Measurements from ENCODE around the gene NPFF.

Gene NPFF

DNA sequence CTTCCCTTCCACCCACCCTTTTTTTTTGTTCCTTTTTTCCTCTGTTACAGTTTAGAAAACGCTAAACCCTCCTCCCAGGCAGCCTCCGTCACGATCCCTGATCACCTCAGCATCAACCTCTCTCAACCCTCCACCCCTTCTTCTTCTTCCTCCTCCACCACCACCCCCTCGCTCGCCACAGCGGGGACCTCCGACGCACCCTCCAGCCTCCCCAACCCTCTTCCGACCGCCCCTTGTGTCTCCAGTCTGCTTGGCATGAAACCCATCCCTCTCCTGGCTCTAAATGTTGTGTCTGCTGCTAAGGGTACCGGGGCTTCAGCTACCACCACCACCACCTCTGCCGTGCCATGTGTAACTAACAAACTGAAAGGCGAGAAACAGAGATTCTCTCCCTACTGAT, 32.5 kb downstream of the NPFF start:
- no peak for DNase-seq (ENCODE audit: low spot score)

- no peak for DNase-seq (ENCODE audit: low spot score)
Measured at GRCh38 chr12:53474077-53474476, 33.2 kb downstream of the NPFF start.

DNA sequence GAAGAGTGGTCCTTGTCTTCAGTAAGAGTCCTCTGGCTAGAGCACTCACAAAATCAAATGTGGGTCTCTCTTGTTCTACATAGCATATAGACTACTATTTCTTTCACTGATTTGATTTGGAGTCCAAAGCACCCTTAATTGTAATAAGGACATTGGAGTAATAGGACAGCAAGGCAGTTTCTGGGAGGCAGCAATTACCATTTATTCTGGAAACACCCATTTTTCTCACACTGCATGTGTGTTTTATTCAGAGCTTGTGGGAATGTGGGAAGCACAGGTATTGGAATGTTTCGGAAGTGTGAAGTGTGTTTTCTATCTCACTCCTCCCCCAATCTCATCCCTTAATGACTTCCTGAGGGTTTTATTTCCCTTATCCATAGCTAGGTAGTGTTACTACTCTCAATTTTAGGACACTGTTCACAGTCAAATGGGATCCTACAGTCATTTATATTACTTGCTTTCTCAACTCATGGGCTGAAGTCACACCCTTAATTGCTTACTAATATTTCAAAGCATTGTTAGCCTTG, 35.2 kb downstream of the NPFF start:
- DNase-seq (ENCODE audit: low spot score) = no peak

- no peak for DNase-seq (ENCODE audit: low spot score)
Measured at GRCh38 chr12:53468282-53468681, 39.0 kb downstream of the NPFF start.

- DNase-seq (ENCODE audit: low spot score) = no peak
Measured at GRCh38 chr12:53467880-53468279, 39.4 kb downstream of the NPFF start.

- DNase-seq (ENCODE audit: low spot score) = no peak
Measured at GRCh38 chr12:53467082-53467481, 40.2 kb downstream of the NPFF start.

GRCh38 chr12:53466640-53467039, 40.6 kb downstream of the NPFF start:
- no peak for DNase-seq (ENCODE audit: low spot score)

DNA sequence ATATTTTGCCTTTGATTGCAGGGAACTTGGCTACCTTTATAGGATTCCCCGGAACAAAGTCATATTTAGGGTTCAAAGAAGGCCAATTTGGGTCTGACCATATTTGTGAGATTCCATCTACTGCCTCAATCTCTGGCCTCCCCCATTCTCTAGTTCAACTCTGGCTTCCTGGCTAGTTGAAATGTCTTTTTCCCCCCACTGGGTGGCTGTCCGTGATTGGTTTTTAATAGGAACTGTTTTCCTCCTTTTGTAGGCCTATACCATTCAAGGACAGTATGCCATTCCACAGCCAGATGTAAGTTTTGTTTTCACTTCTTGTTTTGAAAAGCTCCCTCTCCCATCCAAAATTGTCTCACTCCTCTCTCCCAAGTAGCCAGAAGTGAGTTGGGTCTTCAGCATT, 41.6 kb downstream of the NPFF start:
- DNase-seq (ENCODE audit: low spot score) = no peak

- no peak for DNase-seq (ENCODE audit: low spot score)
Measured at GRCh38 chr12:53464685-53465418, 42.4 kb downstream of the NPFF start.

DNA sequence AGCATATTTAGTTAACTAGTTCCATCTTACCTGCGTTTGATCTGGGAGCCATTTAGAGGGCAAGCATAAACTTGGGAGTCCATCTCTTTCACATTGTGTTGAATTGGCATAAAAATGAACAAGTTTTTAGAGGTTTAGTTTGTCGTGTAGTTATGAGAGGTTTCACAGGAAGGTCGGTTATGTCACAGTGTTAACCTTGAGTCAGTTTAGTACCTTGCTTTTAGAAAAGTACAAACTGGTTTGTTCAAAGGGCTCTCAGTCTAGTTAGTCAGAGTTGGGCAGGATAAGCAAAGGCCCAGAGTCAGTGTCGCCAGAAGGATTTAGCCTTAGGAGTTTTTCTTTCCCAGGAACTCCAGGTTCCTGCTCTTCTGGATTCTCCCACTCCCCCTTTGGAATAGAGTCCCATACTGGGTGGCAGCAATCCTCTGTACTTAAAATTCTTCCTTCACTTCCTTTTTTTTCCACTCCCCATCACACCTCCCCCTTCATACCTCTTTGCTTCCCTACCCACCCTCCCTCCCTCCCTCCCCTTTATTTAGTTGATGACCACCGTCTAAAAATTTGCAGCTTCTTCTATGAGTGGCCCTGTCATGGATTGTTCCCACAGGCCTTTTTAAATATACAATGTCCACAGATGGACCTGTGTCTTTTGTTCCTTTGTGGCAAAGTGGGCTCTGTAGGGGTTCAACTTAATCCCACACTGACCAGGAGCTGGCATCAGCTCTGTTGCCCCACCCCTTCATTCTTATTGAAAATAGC, 43.3 kb downstream of the NPFF start:
- no peak for DNase-seq (ENCODE audit: low spot score)

DNA sequence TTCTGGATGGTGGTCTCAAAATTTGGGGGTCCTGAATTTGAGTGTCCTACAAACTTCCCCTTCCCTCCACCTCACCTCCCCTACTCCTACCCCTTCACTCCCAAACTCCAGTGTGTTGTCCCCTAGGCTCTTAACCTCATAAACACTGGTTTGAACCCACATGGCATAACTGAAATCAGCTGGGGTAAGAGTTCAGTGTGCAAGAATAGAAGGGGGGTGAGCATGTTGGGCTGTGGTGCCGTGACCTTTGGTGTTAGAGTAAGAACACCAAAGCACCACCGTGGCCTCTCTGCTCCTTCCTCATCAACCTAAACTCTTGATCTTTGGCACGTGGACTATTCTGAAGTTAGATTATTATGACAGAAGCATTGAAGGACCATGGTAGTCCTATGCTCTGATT, 44.3 kb downstream of the NPFF start:
- DNase-seq (ENCODE audit: low spot score) = no peak

GRCh38 chr12:53461591-53461990, 45.7 kb downstream of the NPFF start:
- no peak for DNase-seq (ENCODE audit: low spot score)

- DNase-seq (ENCODE audit: low spot score) = no peak
Measured at GRCh38 chr12:53461059-53461458, 46.2 kb downstream of the NPFF start.

DNA sequence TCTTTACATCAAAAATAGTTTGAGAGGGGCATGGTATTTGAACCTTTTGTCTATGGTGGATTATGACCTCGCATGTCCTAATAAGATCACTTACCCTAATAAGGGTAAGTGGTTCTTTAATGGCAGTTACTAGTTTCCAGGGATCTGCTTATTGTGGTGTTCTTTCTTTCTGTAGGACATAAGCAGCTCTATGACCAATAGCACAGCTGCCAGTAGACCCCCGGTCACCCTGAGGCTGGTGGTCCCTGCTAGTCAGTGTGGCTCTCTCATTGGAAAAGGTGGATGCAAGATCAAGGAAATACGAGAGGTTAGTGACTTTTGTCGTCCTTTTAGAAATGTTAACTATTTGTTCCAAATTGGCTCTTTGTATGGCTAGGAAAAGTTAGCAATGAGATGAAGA, 48.2 kb downstream of the NPFF start:
- DNase-seq (ENCODE audit: low spot score) = no peak
